SK-MEL-5 (cell line): ENCODE data around the gene NTM. TPM values are rescaled to one million over a fixed set of nuclear protein-coding genes. Genes with fewer than 3 reads are reported as not detected.
A peak's percentile ranks its signal among the peaks of the same experiment; 100 is the strongest.

Experiments
- DNase-seq: peaks from one replicate; pipeline ENCODE4 v3.0.0-alpha.2; 2016; ENCODE audit warnings: low read depth, low spot score
- in situ Hi-C: cut with HindIII; loops from 2 replicates; pipeline ENCODE4 v1.10.0; 2016; ENCODE audit warnings: low sequenced_read_pairs, high pct_unique_total_duplicates, low pct_unique_long_range_greater_than_20kb
- total RNA-seq: library from RNA; depleted of rRNA; stranded (reverse); fragments of >200 nt; shearing (Covaris generic); gene quantifications from 2 replicates; pipeline ENCODE4 v1.2.3, GENCODE V29; 2014

The NTM gene
- total RNA-seq, 1 experiment from 2014 or later: 0.95 TPM

DNA sequence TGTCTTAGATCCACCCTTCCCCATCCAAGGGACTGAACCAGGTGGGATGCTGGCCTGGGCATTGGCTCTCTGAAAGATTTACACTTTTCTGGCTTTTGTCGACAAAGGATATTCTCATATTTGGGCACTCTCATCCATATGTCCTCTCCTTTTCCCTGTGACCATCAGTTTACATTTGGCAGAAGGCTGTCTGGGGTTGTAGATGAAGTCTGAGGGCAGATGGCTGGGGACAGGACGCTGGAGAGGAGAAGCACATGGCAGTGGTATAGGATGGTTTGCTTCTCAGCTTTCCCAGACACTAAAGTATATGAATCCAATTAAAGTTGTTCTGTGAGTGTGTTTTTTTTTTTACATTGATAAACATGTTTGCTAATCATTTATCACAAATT lies 757.5 kb downstream of the NTM start:
- in situ Hi-C loops: no loop called here
- no peak for DNase-seq

DNA sequence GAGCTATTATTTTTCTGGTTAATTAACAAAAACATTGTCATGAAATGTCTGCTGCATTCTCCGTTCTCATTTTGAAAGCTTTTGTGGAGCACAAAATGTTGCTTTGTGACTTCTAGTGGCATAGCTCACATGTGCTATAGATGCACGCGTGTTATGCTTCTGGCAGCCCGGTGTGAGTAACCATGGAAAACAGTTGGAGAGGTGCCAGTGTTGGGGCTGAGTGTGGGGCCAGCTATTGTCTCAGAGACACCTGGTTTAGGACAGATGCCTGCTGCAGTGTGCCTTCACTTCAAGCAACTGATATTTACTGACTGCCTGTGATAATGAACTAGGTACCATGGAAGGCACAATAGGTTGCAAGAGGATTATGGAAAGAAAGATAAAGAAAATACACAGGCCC lies 760.6 kb downstream of the NTM start:
- no peak for DNase-seq
- in situ Hi-C loops: no loop called here

- in situ Hi-C loops: no loop called here
Observed at GRCh38 chr11:132131961-132132360, 761.5 kb downstream of the NTM start.

GRCh38 chr11:132134322-132134721 lies 763.9 kb downstream of the NTM start:
- peak; percentile 26 for DNase-seq
- in situ Hi-C loops: no loop called here

More at GRCh38 chr11:132131961-132132360, 761.5 kb downstream of the NTM start:
- DNase-seq: no peak

DNA sequence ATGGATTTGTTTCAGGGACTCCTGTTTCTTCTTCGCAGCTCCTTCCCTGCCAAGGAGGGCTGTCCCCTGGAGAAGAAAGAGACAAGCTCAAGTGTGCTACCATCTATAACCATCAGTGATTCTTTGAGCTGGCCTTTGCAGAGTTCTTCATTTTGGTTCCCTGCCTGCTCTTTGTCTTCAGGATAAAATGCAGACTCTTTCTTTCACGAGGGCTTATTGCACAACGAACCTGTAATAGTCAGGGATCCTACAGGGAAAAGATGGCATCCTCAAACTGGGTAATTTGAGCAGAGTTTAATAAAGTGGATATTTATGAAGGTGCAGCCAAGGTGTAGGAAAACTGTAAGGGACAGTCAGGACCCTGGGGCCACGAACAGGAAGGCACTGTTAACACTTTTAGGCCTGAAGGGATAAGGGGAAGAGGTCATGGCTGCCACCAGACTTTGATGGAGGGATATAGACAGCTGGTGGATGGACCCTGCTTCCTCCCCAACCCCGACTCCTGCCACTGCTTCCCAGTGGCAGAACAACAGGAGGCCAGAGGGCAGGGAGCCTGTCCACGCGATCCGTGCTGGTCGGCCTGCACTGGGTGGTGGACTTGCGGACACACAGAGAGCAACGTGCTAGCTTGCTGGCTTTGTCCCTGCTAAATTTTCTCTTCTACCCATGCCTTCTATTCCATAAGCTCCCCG lies 767.0 kb downstream of the NTM start:
- DNase-seq: no peak
- in situ Hi-C loops: no loop called here

DNA sequence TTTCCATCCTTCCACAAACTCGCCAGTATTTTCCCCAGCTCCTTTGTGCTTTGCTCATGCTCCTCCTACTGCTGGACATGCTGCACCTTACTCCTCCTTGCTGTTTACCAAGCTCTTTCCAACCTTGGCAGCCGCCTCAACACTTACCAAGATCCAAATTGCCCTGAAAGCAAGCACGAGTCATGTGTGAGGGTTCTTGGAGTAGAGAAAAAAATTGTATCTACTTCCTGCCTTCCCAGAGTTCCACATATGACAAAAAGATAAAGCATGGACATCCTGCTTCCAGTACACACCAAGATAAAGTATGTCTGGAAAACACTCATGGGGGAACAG lies 767.5 kb downstream of the NTM start:
- in situ Hi-C loops: no loop called here
- no peak for DNase-seq

DNA sequence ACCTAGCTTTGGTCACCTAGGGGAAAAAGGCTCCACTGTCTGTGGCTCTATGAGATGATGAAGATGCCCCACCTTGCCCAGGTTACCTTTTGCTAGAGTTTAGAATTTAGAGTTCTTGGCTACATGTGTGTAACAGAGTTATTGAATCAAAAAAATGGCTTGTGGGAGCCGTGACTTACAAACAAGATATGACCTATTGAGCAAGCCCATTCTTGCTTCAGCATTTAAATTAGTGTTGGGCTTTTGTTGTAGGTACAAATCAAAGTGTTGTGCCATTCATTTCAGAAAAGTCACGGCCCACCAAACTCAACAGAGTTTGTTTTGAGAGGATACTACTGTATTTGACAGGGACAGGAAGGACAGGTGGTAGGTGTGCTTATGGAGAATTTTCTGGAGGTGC lies 768.8 kb downstream of the NTM start:
- no peak for DNase-seq
- in situ Hi-C loops: no loop called here

DNA sequence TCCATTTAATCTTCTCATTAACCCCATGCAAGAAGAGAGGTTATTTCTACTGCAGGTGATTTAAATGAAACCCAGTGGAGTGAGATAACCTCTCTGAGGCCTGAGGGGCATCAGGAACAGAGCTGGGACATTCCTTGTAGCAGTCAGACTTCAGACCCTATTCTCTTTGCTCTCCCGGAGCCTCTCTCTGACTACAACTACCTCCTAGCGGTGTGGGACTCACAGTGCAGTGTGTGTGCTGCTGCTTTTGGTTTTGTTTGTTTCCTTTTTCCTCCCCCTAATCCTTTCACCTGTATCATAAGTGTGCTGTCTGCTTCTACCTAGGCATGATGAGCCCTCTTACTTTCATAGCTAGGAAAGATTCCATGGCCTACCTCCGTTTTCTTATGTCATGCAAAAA lies 769.6 kb downstream of the NTM start:
- DNase-seq: peak; percentile 42
- in situ Hi-C loops: no loop called here

- DNase-seq: no peak
- in situ Hi-C loops: no loop called here
Observed at GRCh38 chr11:132142121-132142520, 771.7 kb downstream of the NTM start.

GRCh38 chr11:132142554-132142953 lies 772.1 kb downstream of the NTM start:
- DNase-seq: no peak
- in situ Hi-C loops: no loop called here

DNA sequence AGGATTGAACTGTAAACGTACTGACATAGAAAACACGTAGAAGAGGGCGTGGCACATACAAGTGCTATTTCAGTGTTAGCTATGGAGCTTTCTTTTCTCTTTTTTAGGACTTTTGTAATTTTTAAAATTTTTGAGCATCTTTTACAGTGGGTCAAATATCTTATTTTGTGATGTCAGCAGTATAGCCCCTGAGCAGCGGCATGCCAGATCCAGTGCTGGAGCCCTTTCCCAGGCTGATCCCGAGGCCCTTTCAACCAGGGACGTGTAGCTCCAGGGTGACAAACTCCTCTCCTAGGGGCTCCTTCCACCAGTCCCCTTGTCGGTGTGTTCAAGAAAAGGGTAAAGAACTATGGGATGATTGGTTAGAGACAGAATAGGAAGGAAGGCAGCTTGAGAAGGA lies 777.0 kb downstream of the NTM start:
- DNase-seq: no peak
- in situ Hi-C loops: no loop called here

DNA sequence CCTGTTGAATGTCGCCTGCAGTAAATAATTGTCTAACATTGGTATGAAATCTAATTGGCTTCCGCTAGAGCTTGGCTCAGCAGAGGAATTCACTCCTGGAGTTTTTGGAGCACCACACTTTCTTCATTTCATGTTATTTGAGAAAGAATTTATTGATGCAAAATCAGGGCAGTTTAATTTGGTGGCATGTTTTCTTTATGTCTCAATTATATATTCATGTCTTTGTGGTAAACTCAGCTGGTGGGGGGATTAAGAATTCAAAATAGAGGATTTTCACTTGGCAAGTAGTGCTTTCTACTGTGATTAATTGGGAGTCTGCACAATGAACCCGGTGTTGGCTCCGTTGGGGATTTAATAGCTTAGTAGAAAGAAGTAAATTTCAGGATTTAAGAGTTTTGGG lies 784.4 kb downstream of the NTM start:
- DNase-seq: no peak
- in situ Hi-C loops: no loop called here

GRCh38 chr11:132158091-132158490 lies 787.7 kb downstream of the NTM start:
- in situ Hi-C loops: no loop called here
- DNase-seq: peak; percentile 55

GRCh38 chr11:132158696-132159095 lies 788.3 kb downstream of the NTM start:
- no peak for DNase-seq
- in situ Hi-C loops: no loop called here

DNA sequence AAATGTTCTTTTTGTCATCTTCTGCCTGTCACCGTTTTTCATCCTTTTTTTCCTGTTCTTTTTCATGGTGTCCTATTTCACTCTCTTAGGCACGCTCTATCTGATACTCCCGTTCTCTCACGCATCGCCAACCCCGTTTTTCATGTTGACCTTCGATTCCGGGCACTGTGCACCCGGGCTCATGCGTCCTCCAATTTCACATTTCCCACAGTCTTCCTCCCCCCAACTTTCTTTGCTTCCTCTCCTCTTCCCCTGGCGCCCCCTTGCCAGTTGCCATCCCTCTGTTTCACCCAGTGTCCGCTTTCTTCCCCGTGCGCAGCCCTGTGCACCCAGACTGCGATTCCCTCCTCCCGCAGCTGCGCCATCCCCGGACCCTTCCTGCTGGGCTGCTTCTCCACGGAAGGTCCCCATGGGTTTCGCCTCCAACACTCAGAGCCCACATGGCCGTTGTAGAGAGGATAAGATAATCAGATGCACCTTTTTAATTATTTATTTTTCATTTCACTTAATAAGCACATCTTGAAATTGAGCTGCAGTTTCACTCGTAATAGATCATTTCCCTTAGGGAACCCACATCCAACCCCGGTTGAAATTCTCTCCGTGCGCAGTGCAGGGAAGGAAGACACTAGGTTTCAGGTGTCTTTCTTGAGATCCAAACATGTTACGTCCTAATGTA lies 791.1 kb downstream of the NTM start:
- in situ Hi-C loops: no loop called here
- DNase-seq: no peak

DNA sequence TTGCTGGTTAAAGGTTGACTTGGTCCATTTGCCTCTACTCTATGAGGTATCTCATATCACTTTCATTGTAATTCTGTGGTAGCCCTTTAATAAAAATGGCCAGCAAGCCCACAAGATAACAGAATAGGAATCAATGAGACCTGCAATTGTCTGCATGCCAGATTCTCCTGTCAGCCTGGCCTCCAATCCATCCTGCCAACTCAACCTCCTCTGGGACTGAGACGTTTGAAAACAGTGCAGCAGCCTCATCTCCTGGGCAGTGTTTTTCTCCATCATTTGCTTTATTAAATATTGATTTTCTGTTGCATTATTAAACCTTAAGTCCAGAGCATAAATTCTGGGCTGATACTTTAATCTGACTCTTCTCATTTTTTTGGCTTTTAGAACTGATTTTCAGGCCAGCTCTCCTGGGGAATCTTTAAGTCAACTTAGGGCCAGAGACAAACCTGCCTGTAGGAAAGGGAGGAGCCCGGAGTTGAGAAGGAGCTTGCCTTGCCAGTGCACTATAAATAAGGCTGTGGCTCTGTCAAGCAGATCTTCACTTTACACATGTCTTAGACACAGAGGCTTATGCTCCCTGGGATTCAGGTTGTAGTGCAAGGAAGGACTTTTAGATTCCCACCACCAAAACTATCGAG lies 798.0 kb downstream of the NTM start:
- no peak for DNase-seq

GRCh38 chr11:132171031-132171430 lies 800.6 kb downstream of the NTM start:
- in situ Hi-C loops: no loop called here
- no peak for DNase-seq

More for the DNA sequence above, 798.0 kb downstream of the NTM start:
- in situ Hi-C loops: no loop called here

DNA sequence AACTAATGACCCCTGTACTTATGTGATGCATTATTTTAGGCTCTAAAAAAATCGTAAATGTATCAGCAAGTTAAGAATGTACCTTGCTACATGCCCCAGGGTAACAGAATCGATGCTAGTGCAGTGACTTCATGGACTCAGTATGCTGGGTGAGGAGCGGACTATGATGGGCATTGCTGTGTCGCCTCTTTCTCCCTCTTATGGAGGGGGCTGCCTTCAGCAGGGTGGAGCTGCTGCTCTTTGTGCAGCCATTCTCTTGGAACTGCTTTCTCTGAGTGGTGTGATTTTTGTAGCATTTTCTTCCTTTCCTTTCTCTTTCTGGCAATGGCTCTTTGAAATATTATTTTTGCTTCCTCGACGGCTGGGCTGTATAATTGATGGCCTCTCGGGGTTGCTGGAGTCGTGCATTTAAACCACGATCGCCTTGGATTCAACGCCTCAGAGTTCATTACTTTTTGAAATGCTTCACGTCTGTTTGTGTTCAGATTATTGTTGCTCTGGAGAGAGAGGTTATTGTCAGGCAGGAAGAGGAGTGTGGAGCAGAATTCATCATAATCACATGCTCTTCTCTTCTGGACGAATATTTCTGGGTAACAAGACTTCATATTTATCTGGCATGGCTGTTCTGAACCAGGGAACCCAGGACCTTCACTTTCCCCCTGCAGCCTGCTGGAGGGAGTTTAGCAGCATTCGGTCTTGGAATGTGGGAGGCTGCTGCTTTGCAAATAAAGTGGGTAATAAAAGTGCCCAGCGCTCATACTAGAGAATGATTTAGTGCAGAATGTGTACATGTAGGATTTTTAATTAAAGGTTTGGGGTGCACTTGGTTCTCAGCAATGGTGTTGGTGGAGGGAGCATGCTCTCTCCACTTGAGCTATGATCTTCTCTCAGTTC lies 804.2 kb downstream of the NTM start:
- in situ Hi-C loops: no loop called here

More for the DNA sequence above, 804.2 kb downstream of the NTM start:
- DNase-seq: no peak
